GM11168 (cell line): Measurements from ENCODE around the gene KIF7.
"Not testable (repeated sequence)": the region's sequence is repeated elsewhere in the genome, so short reads cannot be mapped to it uniquely, and the experiment has no call there.

ENCODE experiments used
- in situ Hi-C: fragments of 300-500 bp; cut with MboI; formaldehyde crosslinking; loops from one replicate; pipeline ENCODE4 v1.12.0; 2022; ENCODE audit warnings: low sequenced_read_pairs; ENCODE audit not compliant: unreplicated experiment

The KIF7 gene

GRCh38 chr15:89625716-89626115 lies 29.6 kb downstream of the KIF7 start:
- in situ Hi-C loops = no loop called here

GRCh38 chr15:89623165-89623564 lies 32.1 kb downstream of the KIF7 start:
- in situ Hi-C loops = no loop called here

- in situ Hi-C loops = no loop called here
Measured at GRCh38 chr15:89621547-89621946, 33.7 kb downstream of the KIF7 start.

GRCh38 chr15:89616228-89616627 lies 39.0 kb downstream of the KIF7 start:
- in situ Hi-C loops = no loop called here

GRCh38 chr15:89615135-89615534 lies 40.1 kb downstream of the KIF7 start:
- in situ Hi-C loops = no loop called here

GRCh38 chr15:89614164-89614563 lies 41.1 kb downstream of the KIF7 start:
- in situ Hi-C loops = no loop called here

- in situ Hi-C loops = no loop called here
Measured at GRCh38 chr15:89613031-89613430, 42.2 kb downstream of the KIF7 start.

- in situ Hi-C loops = no loop called here
Measured at GRCh38 chr15:89611317-89611716, 44.0 kb downstream of the KIF7 start.

GRCh38 chr15:89599021-89599420 lies 56.2 kb downstream of the KIF7 start:
- in situ Hi-C loops = no loop called here

GRCh38 chr15:89593018-89593417 lies 62.2 kb downstream of the KIF7 start:
- in situ Hi-C loops = no loop called here

GRCh38 chr15:89591834-89592233 lies 63.4 kb downstream of the KIF7 start:
- in situ Hi-C loops = no loop called here

- in situ Hi-C loops = no loop called here
Measured at GRCh38 chr15:89587955-89588354, 67.3 kb downstream of the KIF7 start.

- in situ Hi-C loops = no loop called here
Measured at GRCh38 chr15:89586651-89587050, 68.6 kb downstream of the KIF7 start.

- in situ Hi-C loops = not testable (repeated sequence)
Measured at GRCh38 chr15:89580747-89581146, 74.5 kb downstream of the KIF7 start.

- in situ Hi-C loops = no loop called here
Measured at GRCh38 chr15:89578146-89578545, 77.1 kb downstream of the KIF7 start.
